ENCODE results near the gene SEC63. TPM values are rescaled to one million over a fixed set of nuclear protein-coding genes. Genes with fewer than 3 reads are reported as not detected.

SEC63 gene
- total RNA-seq, 1 experiment from 2014 or later: 86.2 TPM

GRCh38 chr6:108005961-108006360 lies 48.0 kb upstream of the SEC63 start:
- WGBS (ENCODE audit: extremely low coverage, insufficient read length, low lambda C conversion rate): no CpG with 5 or more reads among the region's 3 CpGs
- Histone ChIP-seq H3K23ac (ENCODE audit: insufficient read length, low read depth, low read length) (no peak overlapping the region), H3K27ac (ENCODE audit: insufficient read length, low read depth, low read length) (no peak overlapping the region), H3K14ac (ENCODE audit: insufficient read depth, low read length) (no peak overlapping the region), H2BK20ac (ENCODE audit: low read depth, low read length, poor library complexity, severe bottlenecking) (no peak overlapping the region), H2BK5ac (ENCODE audit: insufficient read length, low read length) (no peak overlapping the region), H3K56ac (ENCODE audit: insufficient read length, low read depth, low read length) (no peak overlapping the region), H3K4ac (ENCODE audit: low read depth, low read length) (no peak overlapping the region), H3K79me2 (ENCODE audit: insufficient read depth, low read length) (no peaks in the 10 kb centered on the region), H4K8ac (replicated peaks; ENCODE audit: insufficient read length, low read depth, low read length) (no peak overlapping the region), H3K4me1 (ENCODE audit: insufficient read depth, low read length) (no peaks in the 10 kb centered on the region), H3K18ac (ENCODE audit: insufficient read length, low read depth, low read length) (no peak overlapping the region), H2BK120ac (ENCODE audit: low read depth, low read length, poor library complexity, severe bottlenecking) (no peak overlapping the region), H2BK15ac (ENCODE audit: low read depth, low read length) (no peak overlapping the region), H3K4me2 (ENCODE audit: insufficient read depth, insufficient read length, low read length) (no peak overlapping the region), H2BK12ac (ENCODE audit: insufficient read length, low read depth, low read length) (no peak overlapping the region), H3K23me2 (ENCODE audit: insufficient read length, low read depth, low read length, poor library complexity, severe bottlenecking) (no peaks in the 10 kb centered on the region), H2AFZ (ENCODE audit: low read length) (no peak overlapping the region), H3T11ph (ENCODE audit: low read length) (no peak overlapping the region), H2AK5ac (ENCODE audit: insufficient read length, low read length) (no peak overlapping the region), H4K20me1 (ENCODE audit: control insufficient read depth, insufficient read depth, insufficient read length) (no peaks in the 10 kb centered on the region), H3K9me3 (ENCODE audit: control insufficient read depth, low read depth, low read length) (peaks cover 10% of the 10 kb centered on the region), H3K9ac (ENCODE audit: extremely low read depth, insufficient read length, low read length) (no peak overlapping the region), H3K79me1 (ENCODE audit: insufficient read depth, low read depth, low read length, poor library complexity, severe bottlenecking) (no peaks in the 10 kb centered on the region), H4K5ac (ENCODE audit: insufficient read length, low read depth, low read length) (no peak overlapping the region), H4K91ac (ENCODE audit: insufficient read length, low read depth, low read length) (no peak overlapping the region), H3K27me3 (ENCODE audit: insufficient read depth, low read length) (no peaks in the 10 kb centered on the region)
- TF ChIP-seq CTCF (conservative IDR thresholded peaks at IDR 0.05): no peak
- DNase-seq: no peak
- Mint-ChIP-seq H3K4me3 (no peak overlapping the region), H3K27ac (no peak overlapping the region), H3K4me1 (peaks cover 7 to 12% of the 10 kb centered on the region in 2 experiments; a peak in 3 of 4 replicates), H3K27me3 (ENCODE audit: low read depth) (peaks cover 3% of the 10 kb centered on the region; the same call in 1 of the 2 replicates), H3K36me3 (ENCODE audit: insufficient read depth in 1 of 3, low read depth in 3 of 3) (peaks cover 10 to 21% (median 13%) of the 10 kb centered on the region in 3 experiments), H3K9me3 (peaks cover 19 to 28% of the 10 kb centered on the region in 2 experiments)

All from H9 (cell line).